Coronary artery (tissue), 2 donors: ENCODE measurements around the gene MYOCOS.
"Not testable (repeated sequence)": the region's sequence is repeated elsewhere in the genome, so short reads cannot be mapped to it uniquely, and the experiment has no call there.

ENCODE experiments used
- DNase-seq: peaks from one replicate; pipeline ENCODE4 v3.0.0-alpha.2; 2017; ENCODE audit warnings: low spot score
- H3K27ac ChIP-seq, 2 donors: fragments of 200-600 bp; sonication (generic); one replicate each; pipeline ENCODE4 v1.5.1; 2016 to 2019
- H3K4me3 ChIP-seq: fragments of 200-600 bp; sonication (generic); 2 replicates; pipeline ENCODE4 v1.5.1; 2016; ENCODE audit warnings: mild to moderate bottlenecking, moderate library complexity
- CTCF ChIP-seq: fragments of 200-600 bp; sonication (generic); IDR thresholded peaks from one replicate; pipeline ENCODE4 v1.5.1; 2019; ENCODE audit warnings: antibody characterized with exemption

The MYOCOS gene

GRCh38 chr1:171652234-171652822 is 30.3 kb downstream of the MYOCOS start, which contains the start of gene MYOC:
Gene MYOC, minus strand, starts transcription at chr1:171652688. Its CDS starts 77 bp downstream, at chr1:171652611.
- H3K27ac ChIP-seq: peak within 1 kb of the TSS; percentile 83 to 89
- TF ChIP-seq CTCF: no peak
- no peak within 1 kb of the TSS for H3K4me3 ChIP-seq
- DNase-seq: no peak

GRCh38 chr1:171653796-171654195 is 31.8 kb downstream of the MYOCOS start:
- no peak for DNase-seq
- H3K4me3 ChIP-seq: no peak overlapping the region
- no peak for TF ChIP-seq CTCF
- H3K27ac ChIP-seq: peak overlapping the region; percentile 83 to 89

GRCh38 chr1:171654201-171654941 is 32.3 kb downstream of the MYOCOS start:
- no peak for DNase-seq
- TF ChIP-seq CTCF: no peak
- Histone ChIP-seq H3K27ac (peak overlapping the region; percentile 83 to 89), H3K4me3 (peak overlapping the region; percentile 19)

GRCh38 chr1:171654942-171655745 is 33.1 kb downstream of the MYOCOS start:
- TF ChIP-seq CTCF: no peak
- Histone ChIP-seq H3K4me3 (peak overlapping the region; percentile 31), H3K27ac (peak overlapping the region; percentile 83 to 89)
- peak; percentile 80 for DNase-seq

GRCh38 chr1:171655746-171656116 is 33.7 kb downstream of the MYOCOS start:
- peak overlapping the region; percentile 83 to 89 for H3K27ac ChIP-seq
- no peak for TF ChIP-seq CTCF
- peak overlapping the region; percentile 31 for H3K4me3 ChIP-seq
- DNase-seq: no peak

- H3K27ac ChIP-seq: peak overlapping the region; percentile 83 to 89
- not testable (repeated sequence) for H3K4me3 ChIP-seq, DNase-seq
These were observed 34.2 kb downstream of the MYOCOS start for GRCh38 chr1:171656206-171656605.

GRCh38 chr1:171661076-171661650 is 39.1 kb downstream of the MYOCOS start:
- DNase-seq: no peak
- no peak overlapping the region for H3K27ac ChIP-seq
- TF ChIP-seq CTCF: no peak
- H3K4me3 ChIP-seq: no peak overlapping the region
